ENCODE measurements around the gene MAST4.

GRCh38 chr5:66814146-66814991, 218.2 kb downstream of the MAST4 start:
- TF ChIP-seq POLR2AphosphoS5 (IDR thresholded peaks at IDR 0.05; ENCODE audit: low read depth, low read length) (no peak), TAF1 (IDR thresholded peaks at IDR 0.05; ENCODE audit: borderline replicate concordance, low read depth, low read length) (no peak)

All from GM12892 (cell line).